ENCODE measurements around the gene UGP2.

DNA sequence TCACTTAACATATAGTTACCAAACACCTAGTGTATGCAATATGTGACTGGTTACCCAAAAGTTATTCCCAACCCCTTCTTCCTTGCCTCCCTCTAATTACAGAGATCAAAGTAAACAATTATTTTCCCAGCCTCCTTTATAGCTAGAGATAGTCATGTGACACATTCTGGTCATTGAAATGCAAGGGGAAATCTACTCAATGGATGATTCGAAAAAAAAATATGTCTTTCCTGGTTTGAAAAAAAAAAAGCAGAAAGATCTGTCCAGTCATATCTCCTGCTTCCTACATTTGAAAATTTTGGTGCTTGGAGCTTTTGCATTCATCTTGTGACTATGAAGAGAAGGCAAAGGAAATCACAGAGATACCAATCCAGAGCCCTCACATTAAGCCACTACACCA, 27.6 kb upstream of the UGP2 start:
- TF ChIP-seq, protein P1, sequence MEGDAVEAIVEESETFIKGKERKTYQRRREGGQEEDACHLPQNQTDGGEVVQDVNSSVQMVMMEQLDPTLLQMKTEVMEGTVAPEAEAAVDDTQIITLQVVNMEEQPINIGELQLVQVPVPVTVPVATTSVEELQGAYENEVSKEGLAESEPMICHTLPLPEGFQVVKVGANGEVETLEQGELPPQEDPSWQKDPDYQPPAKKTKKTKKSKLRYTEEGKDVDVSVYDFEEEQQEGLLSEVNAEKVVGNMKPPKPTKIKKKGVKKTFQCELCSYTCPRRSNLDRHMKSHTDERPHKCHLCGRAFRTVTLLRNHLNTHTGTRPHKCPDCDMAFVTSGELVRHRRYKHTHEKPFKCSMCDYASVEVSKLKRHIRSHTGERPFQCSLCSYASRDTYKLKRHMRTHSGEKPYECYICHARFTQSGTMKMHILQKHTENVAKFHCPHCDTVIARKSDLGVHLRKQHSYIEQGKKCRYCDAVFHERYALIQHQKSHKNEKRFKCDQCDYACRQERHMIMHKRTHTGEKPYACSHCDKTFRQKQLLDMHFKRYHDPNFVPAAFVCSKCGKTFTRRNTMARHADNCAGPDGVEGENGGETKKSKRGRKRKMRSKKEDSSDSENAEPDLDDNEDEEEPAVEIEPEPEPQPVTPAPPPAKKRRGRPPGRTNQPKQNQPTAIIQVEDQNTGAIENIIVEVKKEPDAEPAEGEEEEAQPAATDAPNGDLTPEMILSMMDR (IDR thresholded peaks at IDR 0.05; ENCODE audit: insufficient read depth, low read depth, low read length) = no peak
- no peak for TF ChIP-seq EZH2 (IDR thresholded peaks at IDR 0.05; ENCODE audit: insufficient read depth, low read length)
